Natural killer cell (primary cell): ENCODE measurements around the gene GGN. TPM values are rescaled to one million over a fixed set of nuclear protein-coding genes. Genes with fewer than 3 reads are reported as not detected.

Source experiments
- ATAC-seq, 3 donors: fragments of 150-1000 bp in 2 of 3; fragments of 200-7000 bp in 1 of 3; cut with Tn5 transposase; 1 replicate in 1 of 3; 2 replicates in 2 of 3; pipeline ENCODE4 v1.10.0; 2021; ENCODE audit warnings: mild to moderate bottlenecking in 2 of 3, moderate library complexity in 2 of 3
- DNase-seq, 2 donors: peaks; one replicate each; pipeline versions ENCODE4 v3.0.0 to v3.0.0-alpha.2; 2013 to 2021; ENCODE audit warnings: mixed read lengths in 1 of 2
- H3K27ac ChIP-seq: one replicate; pipeline ENCODE4 v1.5.1; 2013; ENCODE audit warnings: mild to moderate bottlenecking, low read length
- H3K27me3 ChIP-seq: one replicate; pipeline ENCODE4 v1.6.1; 2013; ENCODE audit warnings: low read length; ENCODE audit not compliant: control insufficient read depth, insufficient read depth
- H3K36me3 ChIP-seq: one replicate; pipeline ENCODE4 v1.6.1; 2013; ENCODE audit warnings: low read length; ENCODE audit not compliant: control insufficient read depth, insufficient read depth
- H3K4me1 ChIP-seq: one replicate; pipeline ENCODE4 v1.6.1; 2013; ENCODE audit warnings: low read length; ENCODE audit not compliant: control insufficient read depth, insufficient read depth
- H3K4me3 ChIP-seq: one replicate; pipeline ENCODE4 v1.5.1; 2013; ENCODE audit warnings: low read length
- H3K9me3 ChIP-seq: one replicate; pipeline ENCODE4 v1.6.1; 2013; ENCODE audit warnings: low read length; ENCODE audit not compliant: control insufficient read depth, insufficient read depth
- H3K27ac Mint-ChIP-seq, 2 donors: one replicate each; pipeline ENCODE4 v1.8.0; 2022; ENCODE audit warnings: mild to moderate bottlenecking in 2 of 2, mixed read lengths in 2 of 2, moderate library complexity in 1 of 2
- H3K27me3 Mint-ChIP-seq, 2 donors: one replicate each; pipeline ENCODE4 v1.8.0; 2022; ENCODE audit warnings: low read depth in 2 of 2, mixed read lengths in 2 of 2
- H3K36me3 Mint-ChIP-seq: one replicate; pipeline ENCODE4 v1.8.0; 2022; ENCODE audit warnings: mixed read lengths
- H3K4me1 Mint-ChIP-seq, 2 donors: one replicate each; pipeline ENCODE4 v1.8.0; 2022; ENCODE audit warnings: mixed read lengths in 2 of 2
- H3K4me3 Mint-ChIP-seq: one replicate; pipeline ENCODE4 v1.8.0; 2022; ENCODE audit warnings: mild to moderate bottlenecking, moderate library complexity, mixed read lengths
- H3K9me3 Mint-ChIP-seq, 2 donors: one replicate each; pipeline ENCODE4 v1.8.0; 2022; ENCODE audit warnings: mixed read lengths in 2 of 2
- CTCF ChIP-seq: fragments of 200-600 bp; IDR thresholded peaks from one replicate; pipeline ENCODE4 v1.8.0; 2022; ENCODE audit warnings: antibody characterized with exemption
- WGBS: methylation state at CpG from one replicate; pipeline ENCODE4 v1.1.7; 2013; ENCODE audit warnings: missing lambda C conversion rate; ENCODE audit not compliant: insufficient coverage; 5-methylcytosine and 5-hydroxymethylcytosine counted together
- intact Hi-C: fragments of 100-400 bp; cut with micrococcal nuclease; formaldehyde crosslinking; loops from one replicate; pipeline ENCODE4 v1.14.2; 2022
- total RNA-seq, 4 donors: library from RNA; stranded (reverse); fragments of 120-200 nt in 1 of 4; gene quantifications; one replicate each; pipeline versions ENCODE4 v1.2.3 to v1.2.4, GENCODE V29; 2013 to 2022

The GGN gene
- total RNA-seq, 3 donors from 2014 or later (not counting 1 experiment from before 2014, with no cell fraction given): not detected

- Histone ChIP-seq H3K9me3 (no peaks in the 10 kb centered on the region), H3K36me3 (peaks cover 34% of the 10 kb centered on the region), H3K4me1 (peaks cover 35% of the 10 kb centered on the region), H3K27ac (no peak overlapping the region), H3K4me3 (no peak overlapping the region), H3K27me3 (peaks cover 16% of the 10 kb centered on the region)
- Mint-ChIP-seq H3K27me3 (peaks cover 13 to 15% of the 10 kb centered on the region in 2 donors), H3K27ac (no peak overlapping the region), H3K4me3 (peak overlapping the region; percentile 56), H3K36me3 (peaks cover 11% of the 10 kb centered on the region), H3K4me1 (peaks cover 12 to 19% of the 10 kb centered on the region in 2 donors), H3K9me3 (no peaks in the 10 kb centered on the region)
- ATAC-seq (peak in 1 of 3 donors; percentile 9), DNase-seq (no peak)
- WGBS: 47% methylated on average over 40 of the region's 40 CpGs
- intact Hi-C loops: no loop called here
- TF ChIP-seq CTCF: no peak
These were observed 2.0 kb downstream of the GGN start for GRCh38 chr19:38385804-38386257.

DNA sequence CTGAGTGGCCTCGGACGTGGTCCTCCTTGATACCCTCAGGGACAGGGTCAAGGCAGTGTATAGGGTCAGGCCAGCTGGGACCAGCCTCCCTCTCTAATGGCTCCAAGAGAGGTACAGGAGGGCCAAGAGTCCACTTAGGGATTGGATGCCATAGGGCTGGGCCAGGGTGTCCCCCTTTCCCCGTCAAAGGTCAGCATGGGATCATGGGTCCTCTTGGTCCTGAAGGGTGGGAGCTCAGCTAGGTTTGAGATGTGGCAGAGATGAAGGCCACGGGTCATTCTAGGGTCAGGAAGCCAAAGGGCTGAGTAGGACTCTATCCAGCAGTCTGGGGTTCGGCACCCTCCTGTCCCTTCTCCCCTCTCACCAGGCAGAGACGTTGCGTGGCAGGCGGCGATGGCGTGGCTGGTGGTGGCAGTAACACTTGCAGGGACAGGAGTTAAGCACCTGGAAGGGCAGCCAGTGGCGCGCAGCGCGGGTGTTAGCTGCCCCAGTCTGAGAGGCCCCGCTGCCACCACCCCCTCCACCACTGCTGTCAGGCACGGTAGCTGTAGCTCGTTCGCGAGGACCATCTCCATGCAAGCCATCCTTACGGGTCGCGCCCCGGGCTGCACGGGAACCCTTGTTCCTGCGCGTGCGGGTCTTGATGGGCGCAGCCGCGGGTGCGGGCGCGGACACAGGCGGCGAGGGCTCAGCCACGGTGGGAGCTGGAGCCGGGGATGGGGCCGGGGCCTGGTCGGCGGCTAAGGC is 2.6 kb downstream of the GGN start:
- H3K9me3 Mint-ChIP-seq: no peaks in the 10 kb centered on the region
- H3K36me3 ChIP-seq: peaks cover 37% of the 10 kb centered on the region
- H3K9me3 ChIP-seq: no peaks in the 10 kb centered on the region
- no peak for TF ChIP-seq CTCF
- peaks cover 35% of the 10 kb centered on the region for H3K4me1 ChIP-seq
- no peak overlapping the region for H3K27ac ChIP-seq
- H3K36me3 Mint-ChIP-seq: peaks cover 11% of the 10 kb centered on the region
- H3K4me3 Mint-ChIP-seq: no peak overlapping the region
- H3K27me3 ChIP-seq: peaks cover 16% of the 10 kb centered on the region
- H3K4me3 ChIP-seq: no peak overlapping the region
- no peak for DNase-seq
- H3K27ac Mint-ChIP-seq: no peak overlapping the region
- 91% methylated on average over 40 of the region's 40 CpGs for WGBS
- intact Hi-C loops: no loop called here
- H3K27me3 Mint-ChIP-seq: peaks cover 13% of the 10 kb centered on the region in 2 donors
- H3K4me1 Mint-ChIP-seq: peaks cover 12 to 19% of the 10 kb centered on the region in 2 donors
- ATAC-seq: no peak

DNA sequence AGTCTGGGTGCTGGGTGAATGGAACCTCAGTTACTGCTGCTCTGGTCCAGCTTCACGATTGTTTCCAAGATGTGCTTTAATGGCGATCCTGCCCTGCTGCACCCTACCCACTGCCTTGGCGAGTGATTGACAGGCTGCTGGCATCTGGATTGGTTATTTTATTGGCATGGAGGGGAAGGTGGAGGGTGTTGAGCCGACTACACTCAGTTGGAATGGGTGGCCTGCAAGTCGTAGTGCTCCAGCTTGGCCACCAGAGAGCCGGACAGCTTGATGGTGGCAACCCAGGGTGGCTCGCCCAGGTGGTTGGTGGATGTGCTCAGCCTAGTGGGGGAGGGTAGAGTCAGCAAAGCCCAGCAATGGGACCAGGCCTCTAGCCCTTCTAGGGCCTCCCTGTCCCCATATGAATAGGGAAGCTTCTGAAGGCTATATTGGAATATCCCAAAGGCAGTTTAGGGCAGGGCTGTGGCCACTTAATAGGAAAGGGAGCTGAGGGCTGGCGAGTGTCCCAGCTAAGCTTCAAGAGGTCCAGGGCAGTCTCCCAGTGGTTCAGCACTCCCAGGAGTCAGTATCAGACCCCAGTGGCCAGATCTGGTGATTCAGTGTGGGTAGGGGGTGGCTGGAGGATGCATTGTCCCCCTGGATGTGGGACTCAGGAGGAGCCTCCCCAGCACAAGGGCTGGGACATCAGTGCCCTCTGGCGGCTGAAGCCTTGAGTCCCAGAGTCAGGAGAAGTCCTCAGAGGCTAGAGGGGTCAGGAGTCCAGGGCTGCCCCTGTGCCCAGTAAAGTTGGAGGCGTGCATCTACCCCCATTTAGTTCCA is 3.4 kb downstream of the GGN start:
- H3K4me3 Mint-ChIP-seq: peak overlapping the region; percentile 35
- peaks cover 13% of the 10 kb centered on the region in 2 donors for H3K27me3 Mint-ChIP-seq
- intact Hi-C loops: no loop called here
- ATAC-seq (no peak), DNase-seq (no peak)
- H3K4me1 ChIP-seq: peaks cover 35% of the 10 kb centered on the region
- peaks cover 11% of the 10 kb centered on the region for H3K36me3 Mint-ChIP-seq
- H3K4me1 Mint-ChIP-seq: peaks cover 12 to 15% of the 10 kb centered on the region in 2 donors
- peaks cover 40% of the 10 kb centered on the region for H3K36me3 ChIP-seq
- peaks cover 16% of the 10 kb centered on the region for H3K27me3 ChIP-seq
- H3K9me3 Mint-ChIP-seq: no peaks in the 10 kb centered on the region
- WGBS: 95% methylated on average over 10 of the region's 10 CpGs
- no peaks in the 10 kb centered on the region for H3K9me3 ChIP-seq
- H3K27ac Mint-ChIP-seq: no peak overlapping the region
- H3K27ac ChIP-seq: no peak overlapping the region
- no peak overlapping the region for H3K4me3 ChIP-seq
- TF ChIP-seq CTCF: no peak
